ENCODE data around the gene STX8.

The STX8 gene

GRCh38 chr17:9370467-9370866 lies 205.2 kb downstream of the STX8 start:
- Histone ChIP-seq H3K9me3 (ENCODE audit: severe bottlenecking) (no peaks in the 10 kb centered on the region), H3K4me3 (ENCODE audit: low read depth, low read length) (no peak overlapping the region), H3K27me3 (ENCODE audit: insufficient read depth, low read depth, severe bottlenecking) (no peaks in the 10 kb centered on the region), H3K36me3 (no peaks in the 10 kb centered on the region), H3K27ac (no peak overlapping the region)
- DNase-seq: no peak
- TF ChIP-seq CTCF (IDR thresholded peaks at IDR 0.05; ENCODE audit: low read depth, low read length): no peak

DNA sequence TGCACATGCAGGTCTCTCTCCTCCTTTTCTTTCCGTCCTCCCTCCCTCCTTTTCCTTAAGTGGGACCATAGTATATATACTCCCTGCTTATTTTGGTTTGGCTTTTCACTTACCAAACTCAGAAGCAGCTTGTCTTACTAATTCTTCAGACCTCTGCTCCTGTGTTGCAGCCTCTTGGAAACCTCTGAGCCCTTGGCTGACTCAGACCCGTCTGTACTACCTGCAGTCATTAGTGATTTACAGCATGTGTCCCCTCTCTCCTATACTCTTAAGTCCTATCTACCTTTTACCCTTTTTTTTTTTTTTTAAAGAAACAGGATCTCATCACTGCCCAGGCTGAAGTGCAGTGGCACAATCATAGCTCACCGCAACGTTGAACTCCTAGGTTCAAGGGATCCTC lies 207.0 kb downstream of the STX8 start:
- Histone ChIP-seq H3K27ac (no peak overlapping the region), H3K27me3 (ENCODE audit: insufficient read depth, low read depth, severe bottlenecking) (no peaks in the 10 kb centered on the region), H3K4me3 (ENCODE audit: low read depth, low read length) (no peak overlapping the region), H3K36me3 (no peaks in the 10 kb centered on the region), H3K9me3 (ENCODE audit: severe bottlenecking) (no peaks in the 10 kb centered on the region)
- TF ChIP-seq CTCF (IDR thresholded peaks at IDR 0.05; ENCODE audit: low read depth, low read length): no peak
- no peak for DNase-seq

GRCh38 chr17:9367156-9367555 lies 208.5 kb downstream of the STX8 start:
- no peaks in the 10 kb centered on the region for H3K36me3 ChIP-seq
- no peak overlapping the region for H3K4me3 ChIP-seq (ENCODE audit: low read depth, low read length)
- TF ChIP-seq CTCF (IDR thresholded peaks at IDR 0.05; ENCODE audit: low read depth, low read length): no peak
- H3K27me3 ChIP-seq (ENCODE audit: insufficient read depth, low read depth, severe bottlenecking): no peaks in the 10 kb centered on the region
- no peaks in the 10 kb centered on the region for H3K9me3 ChIP-seq (ENCODE audit: severe bottlenecking)
- no peak overlapping the region for H3K27ac ChIP-seq
- no peak for DNase-seq

GRCh38 chr17:9364837-9365430 lies 210.7 kb downstream of the STX8 start:
- no peak for TF ChIP-seq CTCF (IDR thresholded peaks at IDR 0.05; ENCODE audit: low read depth, low read length)
- no peaks in the 10 kb centered on the region for H3K9me3 ChIP-seq (ENCODE audit: severe bottlenecking)
- no peak overlapping the region for H3K4me3 ChIP-seq (ENCODE audit: low read depth, low read length)
- no peaks in the 10 kb centered on the region for H3K27me3 ChIP-seq (ENCODE audit: insufficient read depth, low read depth, severe bottlenecking)
- no peak for DNase-seq
- no peaks in the 10 kb centered on the region for H3K36me3 ChIP-seq
- H3K27ac ChIP-seq: no peak overlapping the region

- no peaks in the 10 kb centered on the region for H3K36me3 ChIP-seq
- no peak overlapping the region for H3K4me3 ChIP-seq (ENCODE audit: low read depth, low read length)
- DNase-seq: no peak
- no peaks in the 10 kb centered on the region for H3K27me3 ChIP-seq (ENCODE audit: insufficient read depth, low read depth, severe bottlenecking)
- no peak for TF ChIP-seq CTCF (IDR thresholded peaks at IDR 0.05; ENCODE audit: low read depth, low read length)
- no peak overlapping the region for H3K27ac ChIP-seq
- H3K9me3 ChIP-seq (ENCODE audit: severe bottlenecking): no peaks in the 10 kb centered on the region
Observed at GRCh38 chr17:9363440-9364350, 211.9 kb downstream of the STX8 start.

Measured in WERI-Rb-1 (cell line).